ENCODE measurements around the gene ANKRD35. TPM values are rescaled to one million over a fixed set of nuclear protein-coding genes. Genes with fewer than 3 reads are reported as not detected.

Gene ANKRD35, protein sequence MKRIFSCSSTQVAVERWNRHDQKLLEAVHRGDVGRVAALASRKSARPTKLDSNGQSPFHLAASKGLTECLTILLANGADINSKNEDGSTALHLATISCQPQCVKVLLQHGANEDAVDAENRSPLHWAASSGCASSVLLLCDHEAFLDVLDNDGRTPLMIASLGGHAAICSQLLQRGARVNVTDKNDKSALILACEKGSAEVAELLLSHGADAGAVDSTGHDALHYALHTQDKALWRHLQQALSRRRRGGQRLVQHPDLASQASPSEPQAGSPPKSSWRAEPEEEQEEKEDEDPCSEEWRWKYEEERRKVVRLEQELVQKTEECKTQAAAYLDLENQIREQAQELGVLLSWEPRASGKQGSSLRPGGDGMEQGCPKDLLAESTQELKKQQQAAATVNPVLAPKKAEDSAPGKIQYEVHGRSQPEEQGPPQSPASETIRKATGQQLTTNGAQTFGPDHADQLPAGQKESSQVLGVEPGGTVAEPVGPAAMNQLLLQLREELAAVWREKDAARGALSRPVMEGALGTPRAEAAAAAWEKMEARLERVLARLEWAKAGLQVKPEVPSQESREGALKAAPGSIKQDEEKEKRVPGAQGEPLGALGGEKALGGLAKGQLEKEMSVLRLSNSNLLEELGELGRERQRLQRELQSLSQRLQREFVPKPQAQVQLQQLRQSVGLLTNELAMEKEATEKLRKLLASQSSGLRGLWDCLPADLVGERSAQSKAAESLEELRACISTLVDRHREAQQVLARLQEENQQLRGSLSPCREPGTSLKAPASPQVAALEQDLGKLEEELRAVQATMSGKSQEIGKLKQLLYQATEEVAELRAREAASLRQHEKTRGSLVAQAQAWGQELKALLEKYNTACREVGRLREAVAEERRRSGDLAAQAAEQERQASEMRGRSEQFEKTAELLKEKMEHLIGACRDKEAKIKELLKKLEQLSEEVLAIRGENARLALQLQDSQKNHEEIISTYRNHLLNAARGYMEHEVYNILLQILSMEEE
- total RNA-seq (2021; fragmentation: NEBNext Ultra II Directional; extraction: Animal tissue kit (Norgen Biotek cat#: 25700)) (2.2 and 3.0 TPM in 2 replicates), polyA plus RNA-seq (2011; rRNA removed) (1.4 and 1.6 TPM in 2 replicates), polyA minus RNA-seq (2011; rRNA and poly(A)+ RNA removed) (0.28 and 0.54 TPM in 2 replicates)
- polyA plus RNA-seq (2011; cell fraction: cytosol; rRNA removed) = 2.3 TPM
- 1.1 TPM for polyA plus RNA-seq (2011; cell fraction: nucleus; rRNA removed)
- 2.7 to 4.6 TPM (median 3.3 TPM) in 4 replicates for polyA plus RNA-seq (2012, experiment 1 of 2)
- 1.1 TPM for polyA plus RNA-seq (2012, experiment 2 of 2)
- 1.5 TPM for polyA plus RNA-seq (2013, experiment 1 of 2)
- polyA plus RNA-seq (2013, experiment 2 of 2) = 1.2 TPM
- 1.5 TPM for polyA minus RNA-seq (2011; cell fraction: cytosol; rRNA and poly(A)+ RNA removed)
- polyA minus RNA-seq (2011; cell fraction: nucleus; rRNA and poly(A)+ RNA removed) = 0.90 TPM
- long read RNA-seq, experiment 1, partial matches to known transcripts = 1 of 1 reads
- long read RNA-seq, experiment 1, other reads (novel, unspliced or antisense) = 0 of 1 reads
- long read RNA-seq, experiment 2 = 0 reads

DNA sequence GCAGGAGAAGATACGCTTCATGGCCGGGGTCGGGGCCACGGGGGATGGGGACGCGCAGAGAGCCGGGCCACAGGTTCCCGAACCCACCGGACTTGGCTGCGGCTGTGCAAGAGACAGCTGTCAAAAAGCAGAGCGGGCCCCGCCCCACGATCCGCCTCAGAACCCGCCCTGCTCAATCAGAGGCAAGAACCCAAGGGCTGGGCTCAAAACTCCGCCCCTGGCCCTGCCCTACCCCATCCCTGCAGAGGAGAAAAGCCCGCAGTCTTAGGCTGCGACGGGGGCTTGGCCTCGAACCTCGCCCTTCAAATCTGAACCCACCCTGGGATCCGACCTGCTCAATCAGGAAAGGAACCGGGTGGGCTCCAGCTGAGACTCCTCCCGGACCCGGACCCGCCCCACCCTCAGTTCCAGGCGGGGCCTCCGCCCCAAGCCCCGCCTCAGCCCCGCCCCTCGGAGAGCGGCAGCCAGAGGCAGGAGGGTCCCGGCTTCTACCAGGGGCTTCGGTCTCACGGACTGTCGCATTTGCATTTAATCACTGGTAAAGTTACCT lies at the start of gene ANKRD35:
ANKRD35 (minus strand) TSS at position 129 of the 550 bp plus-strand sequence; CDS start at position 21, 108 bp downstream.
- no peak for FAIRE-seq
- TF ChIP-seq SUZ12 (IDR thresholded peaks at IDR 0.05; ENCODE audit: low read length) (no peak), FOSL1 (IDR thresholded peaks at IDR 0.05; ENCODE audit: insufficient read depth, low read depth, low read length) (no peak), SP4 (IDR thresholded peaks at IDR 0.05; ENCODE audit: low read length) (0 out of 2 replicates have a peak, but pooled peaks have one; percentile 62), CREB1 (IDR thresholded peaks at IDR 0.05) (no peak), SIN3A (conservative IDR thresholded peaks at IDR 0.05 in 1 of 2, IDR thresholded peaks at IDR 0.05 in 1 of 2; ENCODE audit: low read depth in 1 of 2, low read length in 2 of 2) (peak; percentile 61 to 68; a peak in 2 of 4 replicates)

More for the DNA sequence above, at the start of gene ANKRD35:
- Histone ChIP-seq H2AFZ (ENCODE audit: low read length) (peak within 1 kb of the TSS; percentile 82; the same call in 1 of the 2 replicates), H3K18ac (ENCODE audit: extremely low read depth, low read length) (no peak within 1 kb of the TSS; the same call in 1 of the 2 replicates), H4K20me1 (replicated peaks in 1 of 2; ENCODE audit: control insufficient read depth in 1 of 2, insufficient read depth in 2 of 2, low read length in 2 of 2) (no peaks in the 10 kb centered on the region), H3K79me2 (ENCODE audit: control insufficient read depth in 1 of 2, insufficient read depth in 2 of 2, low read length in 2 of 2) (no peaks in the 10 kb centered on the region), H2AK5ac (ENCODE audit: low read depth, low read length) (no peak within 1 kb of the TSS), H3K4me3 (ENCODE audit: extremely low read depth in 1 of 4, insufficient read depth in 2 of 4, low read depth in 3 of 4, low read length in 4 of 4) (peak within 1 kb of the TSS; percentile 44 to 72 (median 67)), H3K27me3 (replicated peaks in 1 of 4; ENCODE audit: control insufficient read depth in 3 of 4, extremely low read depth in 1 of 4, insufficient read depth in 3 of 4, low read length in 3 of 4) (peaks cover 0 to 21% (median 15%) of the 10 kb centered on the region in 4 experiments; a peak in 6 of 7 replicates), H4K8ac (ENCODE audit: extremely low read depth, insufficient read depth, low read length) (no peak within 1 kb of the TSS; the same call in 1 of the 2 replicates), H4K91ac (replicated peaks; ENCODE audit: insufficient read length, low read length) (no peak within 1 kb of the TSS), H3K4me2 (ENCODE audit: insufficient read depth in 1 of 2, low read depth in 2 of 2, low read length in 2 of 2) (peak within 1 kb of the TSS; percentile 63), H2BK15ac (ENCODE audit: low read length) (no peak within 1 kb of the TSS), H3K56ac (replicated peaks; ENCODE audit: insufficient read length, low read depth, low read length) (no peak within 1 kb of the TSS), H3K4me1 (replicated peaks in 1 of 4; ENCODE audit: control insufficient read depth in 3 of 4, insufficient read depth in 4 of 4, low read length in 3 of 4) (no peaks in the 10 kb centered on the region; a peak in 1 of 7 replicates), H3K9ac (replicated peaks in 1 of 4; ENCODE audit: extremely low read depth in 1 of 4, low read depth in 3 of 4, low read length in 3 of 4) (no peak within 1 kb of the TSS), H2BK5ac (ENCODE audit: low read depth, low read length) (no peak within 1 kb of the TSS), H3K36me3 (ENCODE audit: control insufficient read depth in 2 of 4, insufficient read depth in 4 of 4, low read length in 3 of 4) (no peaks in the 10 kb centered on the region), H3K27ac (ENCODE audit: low read depth, low read length) (no peak within 1 kb of the TSS), H2BK12ac (ENCODE audit: low read depth, low read length) (no peak within 1 kb of the TSS), H2BK20ac (ENCODE audit: low read length) (no peak within 1 kb of the TSS), H3K79me1 (ENCODE audit: low read depth, low read length) (no peaks in the 10 kb centered on the region), H3K23ac (ENCODE audit: insufficient read length) (no peak within 1 kb of the TSS), H3K9me3 (ENCODE audit: insufficient read depth in 2 of 2, low read depth in 1 of 2, low read length in 1 of 2) (no peaks in the 10 kb centered on the region), H2BK120ac (replicated peaks; ENCODE audit: low read depth, low read length) (no peak within 1 kb of the TSS), H4K5ac (ENCODE audit: insufficient read length, low read depth, low read length) (no peak within 1 kb of the TSS), H3K4ac (replicated peaks; ENCODE audit: insufficient read length, low read depth, low read length) (no peak within 1 kb of the TSS), H3K14ac (ENCODE audit: insufficient read length) (no peak within 1 kb of the TSS), H3K23me2 (ENCODE audit: low read depth, low read length) (peaks cover 5% of the 10 kb centered on the region; the same call in 1 of the 2 replicates)
- WGBS, 2 experiments (ENCODE audit: extremely low coverage in 1 of 2, insufficient coverage in 1 of 2, insufficient read length in 1 of 2, insufficient replicate concordance in 2 of 2, low coverage in 1 of 2, low lambda C conversion rate in 2 of 2, missing lambda C conversion rate in 1 of 2) = 5% methylated on average over 12 of the region's 36 CpGs; no CpG with 5 or more reads in 1 of the 2 experiments
- ChIA-PET POLR2A (ENCODE audit: partially characterized antibody) (interaction anchor here (0.9 to 1.3 kb wide), 5 partner anchors 10 to 166 kb away, joined by 3 to 5 read pairs (median 3); partner anchors contain the start of gene PIAS3), CTCF (ENCODE audit: partially characterized antibody) (interaction anchor here (0.7 to 8.7 kb wide), 6 partner anchors 13 to 132 kb away, joined by 3 to 84 read pairs (median 11); partner anchors contain the start of genes ITGA10 and NUDT17)
- DNase-seq (ENCODE audit: low read depth in 1 of 2, low spot score in 2 of 2) = peak in 1 of 2 experiments; percentile 90

Data from H1 (cell line).